HCT116 (cell line): Measurements from ENCODE around the gene PTGS1. TPM values are rescaled to one million over a fixed set of nuclear protein-coding genes. Genes with fewer than 3 reads are reported as not detected.
"Not testable (repeated sequence)": the region's sequence is repeated elsewhere in the genome, so short reads cannot be mapped to it uniquely, and the experiment has no call there.

Experiments used
- ATAC-seq: fragments of 200-7000 bp; cut with Tn5 transposase; 2 replicates; pipeline ENCODE4 v1.9.1; 2020; ENCODE audit warnings: mild to moderate bottlenecking, moderate library complexity
- BruUV-seq: library from RNA; stranded (reverse); fragments of 400-500 nt; replicated peaks from 2 replicates; lab custom pipeline; 2021; lab: Mats Ljungman, UMichigan
- CTCF ChIA-PET: fragments of 300-600 bp; sonication (Branson Sonifier 250); formaldehyde crosslinking; loops from one replicate; lab custom pipeline; 2021; ENCODE audit warnings: antibody characterized with exemption; lab: Charles Lee
- POLR2A ChIA-PET: fragments of 300-600, 350-600 bp; sonication (Branson Sonifier 250); formaldehyde crosslinking; loops from one replicate; lab custom pipeline; 2021; ENCODE audit warnings: antibody characterized with exemption; lab: Charles Lee
- RAD21 ChIA-PET, 2 experiments: fragments of 300-600 bp; sonication (Branson Sonifier 250); formaldehyde crosslinking; loops; one replicate each; lab custom pipeline; 2023; ENCODE audit warnings: low total read pairs in 2 of 2; ENCODE audit not compliant: uncharacterized antibody in 2 of 2, unreplicated experiment in 2 of 2, low non-redundant PET in 1 of 2; lab: Charles Lee
- DNase-seq: peaks from one replicate; pipeline ENCODE4 v3.0.0-alpha.2; 2010; ENCODE audit warnings: low read depth, low spot score
- H2AFZ ChIP-seq: fragments of 200-600 bp; shearing (Covaris generic), sonication (generic); 2 replicates; pipeline ENCODE4 v1.6.1; 2017; ENCODE audit warnings: low read depth, mixed run types, mixed read lengths, antibody characterized with exemption, low read length; ENCODE audit not compliant: poor library complexity, severe bottlenecking
- H3K27ac ChIP-seq: 2 replicates; pipeline ENCODE4 v1.5.1; 2012; ENCODE audit warnings: low read depth, low read length
- H3K27me3 ChIP-seq: fragments of 200-600 bp; sonication (generic); 2 replicates; pipeline ENCODE4 v1.6.1; 2016; ENCODE audit warnings: mixed run types, low read length, mixed read lengths; ENCODE audit not compliant: insufficient read depth
- H3K36me3 ChIP-seq, 2 experiments: fragments of 200-500 bp in 1 of 2; fragments of 200-600 bp in 1 of 2; sonication (Bioruptor generic) in 1 of 2; sonication (generic) in 1 of 2; 2 replicates each; pipeline versions ENCODE4 v1.5.1 to v1.6.1; 2014 to 2016; ENCODE audit warnings: low read length in 2 of 2, inconsistent platforms in 1 of 2, mixed read lengths in 1 of 2, mixed run types in 1 of 2; ENCODE audit not compliant: insufficient read depth in 2 of 2, control insufficient read depth in 1 of 2
- H3K4me1 ChIP-seq, 2 experiments: fragments of 200-600 bp in 1 of 2; sonication (generic) in 1 of 2; 2 replicates each; pipeline versions ENCODE4 v1.5.1 to v1.6.1; 2012 to 2017; ENCODE audit warnings: low read length in 2 of 2, inconsistent platforms in 1 of 2, mild to moderate bottlenecking in 1 of 2, mixed read lengths in 1 of 2, mixed run types in 1 of 2, moderate library complexity in 1 of 2; ENCODE audit not compliant: insufficient read depth in 2 of 2, control insufficient read depth in 1 of 2
- H3K4me2 ChIP-seq: fragments of 200-600 bp; sonication (generic); 2 replicates; pipeline ENCODE4 v1.6.1; 2017; ENCODE audit warnings: mixed run types, low read length, mixed read lengths
- H3K4me3 ChIP-seq, 2 experiments: fragments of 200-600 bp in 1 of 2; sonication (generic) in 1 of 2; replicated peaks in 1 of 2; 2 replicates each; pipeline ENCODE4 v1.5.1; 2011 to 2016; ENCODE audit warnings: low read length in 2 of 2, control low read depth in 1 of 2, low read depth in 1 of 2, mild to moderate bottlenecking in 1 of 2, mixed read lengths in 1 of 2, mixed run types in 1 of 2
- H3K79me2 ChIP-seq: fragments of 200-600 bp; sonication (generic); 2 replicates; pipeline ENCODE4 v1.6.1; 2017; ENCODE audit warnings: mild to moderate bottlenecking, mixed run types, low read length, moderate library complexity, mixed read lengths; ENCODE audit not compliant: insufficient read depth
- H3K9ac ChIP-seq: fragments of 200-600 bp; sonication (generic); 2 replicates; pipeline ENCODE4 v1.6.1; 2016; ENCODE audit warnings: low read length, mixed read lengths
- H3K9me2 ChIP-seq: fragments of 200-600 bp; sonication (generic), shearing (Covaris generic); 2 replicates; pipeline ENCODE4 v1.6.1; 2017; ENCODE audit warnings: mixed run types, mild to moderate bottlenecking, moderate library complexity; ENCODE audit not compliant: insufficient read depth
- H3K9me3 ChIP-seq, 2 experiments: fragments of 200-500 bp in 1 of 2; fragments of 200-600 bp in 1 of 2; sonication (Bioruptor generic) in 1 of 2; sonication (generic) in 1 of 2; 2 replicates each; pipeline ENCODE4 v1.6.1; 2014 to 2017; ENCODE audit warnings: low read length in 2 of 2, mixed read lengths in 2 of 2, inconsistent platforms in 1 of 2, low read depth in 1 of 2, mild to moderate bottlenecking in 1 of 2, mixed run types in 1 of 2, moderate library complexity in 1 of 2; ENCODE audit not compliant: control insufficient read depth in 1 of 2, insufficient read depth in 1 of 2
- H4K20me1 ChIP-seq: fragments of 200-600 bp; sonication (generic), shearing (Covaris generic); 2 replicates; pipeline ENCODE4 v1.6.1; 2017; ENCODE audit warnings: mixed run types, mild to moderate bottlenecking, moderate library complexity; ENCODE audit not compliant: insufficient read depth
- ATF3 ChIP-seq: IDR thresholded peaks from 2 replicates; pipeline ENCODE4 v1.6.1; 2012
- CBX3 ChIP-seq: IDR thresholded peaks from 2 replicates; pipeline ENCODE4 v1.6.1; 2012; ENCODE audit warnings: low read depth
- EGR1 ChIP-seq: IDR thresholded peaks from 2 replicates; pipeline ENCODE4 v1.6.1; 2012; ENCODE audit warnings: low read depth
- EZH2 ChIP-seq: fragments of 200-600 bp; sonication (generic); IDR thresholded peaks from 2 replicates; pipeline ENCODE4 v1.6.1; 2017; ENCODE audit warnings: antibody characterized with exemption, mixed run types
- EZH2phosphoT487 ChIP-seq: fragments of 200-600 bp; IDR thresholded peaks from 2 replicates; pipeline ENCODE4 v1.6.1; 2018; ENCODE audit warnings: antibody characterized with exemption, borderline replicate concordance
- FOSL1 ChIP-seq: IDR thresholded peaks from 2 replicates; pipeline ENCODE4 v1.6.1; 2012; ENCODE audit warnings: low read depth
- JUND ChIP-seq: IDR thresholded peaks from 2 replicates; pipeline ENCODE4 v1.6.1; 2012
- POLR2AphosphoS5 ChIP-seq: IDR thresholded peaks from 2 replicates; pipeline ENCODE4 v1.6.1; 2011; ENCODE audit warnings: mild to moderate bottlenecking, low read depth, low read length, moderate library complexity
- SIN3A ChIP-seq: IDR thresholded peaks from 2 replicates; pipeline ENCODE4 v1.6.1; 2012; ENCODE audit warnings: low read depth
- ZNF274 ChIP-seq: fragments of 200-500 bp; sonication (Bioruptor generic); IDR thresholded peaks from 2 replicates; pipeline ENCODE4 v1.6.1; 2014; ENCODE audit warnings: mild to moderate bottlenecking, low read depth, low read length, inconsistent platforms
- intact Hi-C: fragments of 100-400 bp; cut with micrococcal nuclease; formaldehyde crosslinking; loops from 2 replicates; pipeline ENCODE4 v1.10.0; 2022
- total RNA-seq: library from RNA; stranded (reverse); gene quantifications from one replicate; pipeline ENCODE4 v1.2.1, GENCODE V29; 2021; ENCODE audit not compliant: unreplicated experiment
- TF ChIP-seq, protein P1 (sequence below): IDR thresholded peaks from 2 replicates; pipeline ENCODE4 v1.6.1; 2012
- TF ChIP-seq, protein P2 (sequence below): IDR thresholded peaks from 2 replicates; pipeline ENCODE4 v1.6.1; 2012; ENCODE audit warnings: low read depth
- TF ChIP-seq, protein P3 (sequence below), 3 experiments: fragments of 200-600 bp in 1 of 3; sonication (generic) in 1 of 3; IDR thresholded peaks in 2 of 3; conservative IDR thresholded peaks in 1 of 3; 2 replicates each; pipeline ENCODE4 v1.5.1; 2012 to 2017; ENCODE audit warnings: low read depth in 2 of 3, low read length in 2 of 3, antibody characterized with exemption in 1 of 3, borderline replicate concordance in 1 of 3, control low read depth in 1 of 3, mild to moderate bottlenecking in 1 of 3, mixed read lengths in 1 of 3, mixed run types in 1 of 3, moderate library complexity in 1 of 3; ENCODE audit not compliant: insufficient read depth in 1 of 3

Gene PTGS1
- total RNA-seq, 1 experiment from 2014 or later: 3.5 TPM

DNA sequence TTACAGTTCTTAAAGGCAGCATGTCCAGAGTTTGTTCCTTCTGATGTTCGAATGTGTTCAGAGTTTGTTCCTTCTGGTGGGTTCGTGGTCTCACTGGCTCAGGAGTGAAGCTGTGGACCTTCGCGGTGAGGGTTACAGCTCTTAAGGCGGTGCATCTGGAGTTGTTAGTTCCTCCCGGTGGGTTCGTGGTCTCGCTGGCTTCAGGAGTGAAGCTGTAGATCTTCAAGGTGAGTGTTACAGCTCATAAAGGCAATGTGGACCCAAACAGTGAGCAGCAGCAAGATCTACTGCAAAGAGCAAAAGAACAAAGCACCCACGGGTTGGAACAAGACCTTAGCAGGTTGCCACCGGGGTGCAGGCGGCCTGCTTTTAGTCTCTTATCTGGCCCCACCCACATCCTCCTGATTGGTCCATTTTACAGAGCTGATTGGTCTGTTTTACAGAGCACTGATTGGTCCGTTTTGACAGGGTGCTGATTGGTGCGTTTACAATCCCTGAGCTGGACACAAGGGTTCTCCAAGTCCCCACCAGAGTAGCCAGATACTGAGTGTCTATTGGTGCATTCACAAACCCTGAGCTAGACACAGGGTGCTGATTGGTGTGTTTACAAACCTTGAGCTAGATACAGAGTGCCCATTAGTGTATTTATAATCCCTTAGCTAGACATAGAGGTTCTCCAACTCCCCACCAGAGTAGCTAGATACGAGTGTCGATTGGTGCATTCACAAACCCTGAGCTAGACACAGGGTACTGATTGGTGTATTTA lies 34.7 kb downstream of the PTGS1 start:
- ATAC-seq, CTCF ChIA-PET, H3K27me3 ChIP-seq, BruUV-seq, RAD21 ChIA-PET, POLR2A ChIA-PET, H3K9ac ChIP-seq, H4K20me1 ChIP-seq, H3K4me3 ChIP-seq, H3K9me3 ChIP-seq, H3K36me3 ChIP-seq, DNase-seq, H3K27ac ChIP-seq, H3K79me2 ChIP-seq, H2AFZ ChIP-seq, H3K9me2 ChIP-seq, H3K4me2 ChIP-seq, intact Hi-C loops: not testable (repeated sequence)
- H3K4me1 ChIP-seq: peaks cover 9 to 16% of the 10 kb centered on the region in 2 experiments

GRCh38 chr9:122406070-122406890 lies 35.5 kb downstream of the PTGS1 start:
- Histone ChIP-seq H3K9ac (no peak overlapping the region), H3K36me3 (no peaks in the 10 kb centered on the region), H3K4me3 (no peak overlapping the region), H4K20me1 (no peaks in the 10 kb centered on the region), H2AFZ (no peak overlapping the region), H3K27ac (no peak overlapping the region), H3K79me2 (no peaks in the 10 kb centered on the region), H3K9me3 (no peaks in the 10 kb centered on the region), H3K27me3 (no peaks in the 10 kb centered on the region), H3K9me2 (no peaks in the 10 kb centered on the region), H3K4me1 (peaks cover 9 to 16% of the 10 kb centered on the region in 2 experiments), H3K4me2 (no peak overlapping the region)
- POLR2A ChIA-PET: no interaction called here
- ATAC-seq (no peak), DNase-seq (no peak)
- BruUV-seq: no TSS peak
- RAD21 ChIA-PET: no interaction called here
- intact Hi-C loops: no loop called here
- CTCF ChIA-PET: no interaction called here
- TF ChIP-seq, protein P1, sequence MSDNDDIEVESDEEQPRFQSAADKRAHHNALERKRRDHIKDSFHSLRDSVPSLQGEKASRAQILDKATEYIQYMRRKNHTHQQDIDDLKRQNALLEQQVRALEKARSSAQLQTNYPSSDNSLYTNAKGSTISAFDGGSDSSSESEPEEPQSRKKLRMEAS: no peak
- TF ChIP-seq EZH2phosphoT487 (no peak), JUND (no peak), ZNF274 (no peak), POLR2AphosphoS5 (no peak), EGR1 (no peak), EZH2 (no peak), SIN3A (no peak), ATF3 (no peak), FOSL1 (no peak), CBX3 (no peak)
- TF ChIP-seq, protein P2, sequence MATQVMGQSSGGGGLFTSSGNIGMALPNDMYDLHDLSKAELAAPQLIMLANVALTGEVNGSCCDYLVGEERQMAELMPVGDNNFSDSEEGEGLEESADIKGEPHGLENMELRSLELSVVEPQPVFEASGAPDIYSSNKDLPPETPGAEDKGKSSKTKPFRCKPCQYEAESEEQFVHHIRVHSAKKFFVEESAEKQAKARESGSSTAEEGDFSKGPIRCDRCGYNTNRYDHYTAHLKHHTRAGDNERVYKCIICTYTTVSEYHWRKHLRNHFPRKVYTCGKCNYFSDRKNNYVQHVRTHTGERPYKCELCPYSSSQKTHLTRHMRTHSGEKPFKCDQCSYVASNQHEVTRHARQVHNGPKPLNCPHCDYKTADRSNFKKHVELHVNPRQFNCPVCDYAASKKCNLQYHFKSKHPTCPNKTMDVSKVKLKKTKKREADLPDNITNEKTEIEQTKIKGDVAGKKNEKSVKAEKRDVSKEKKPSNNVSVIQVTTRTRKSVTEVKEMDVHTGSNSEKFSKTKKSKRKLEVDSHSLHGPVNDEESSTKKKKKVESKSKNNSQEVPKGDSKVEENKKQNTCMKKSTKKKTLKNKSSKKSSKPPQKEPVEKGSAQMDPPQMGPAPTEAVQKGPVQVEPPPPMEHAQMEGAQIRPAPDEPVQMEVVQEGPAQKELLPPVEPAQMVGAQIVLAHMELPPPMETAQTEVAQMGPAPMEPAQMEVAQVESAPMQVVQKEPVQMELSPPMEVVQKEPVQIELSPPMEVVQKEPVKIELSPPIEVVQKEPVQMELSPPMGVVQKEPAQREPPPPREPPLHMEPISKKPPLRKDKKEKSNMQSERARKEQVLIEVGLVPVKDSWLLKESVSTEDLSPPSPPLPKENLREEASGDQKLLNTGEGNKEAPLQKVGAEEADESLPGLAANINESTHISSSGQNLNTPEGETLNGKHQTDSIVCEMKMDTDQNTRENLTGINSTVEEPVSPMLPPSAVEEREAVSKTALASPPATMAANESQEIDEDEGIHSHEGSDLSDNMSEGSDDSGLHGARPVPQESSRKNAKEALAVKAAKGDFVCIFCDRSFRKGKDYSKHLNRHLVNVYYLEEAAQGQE: no peak
- TF ChIP-seq, protein P3, sequence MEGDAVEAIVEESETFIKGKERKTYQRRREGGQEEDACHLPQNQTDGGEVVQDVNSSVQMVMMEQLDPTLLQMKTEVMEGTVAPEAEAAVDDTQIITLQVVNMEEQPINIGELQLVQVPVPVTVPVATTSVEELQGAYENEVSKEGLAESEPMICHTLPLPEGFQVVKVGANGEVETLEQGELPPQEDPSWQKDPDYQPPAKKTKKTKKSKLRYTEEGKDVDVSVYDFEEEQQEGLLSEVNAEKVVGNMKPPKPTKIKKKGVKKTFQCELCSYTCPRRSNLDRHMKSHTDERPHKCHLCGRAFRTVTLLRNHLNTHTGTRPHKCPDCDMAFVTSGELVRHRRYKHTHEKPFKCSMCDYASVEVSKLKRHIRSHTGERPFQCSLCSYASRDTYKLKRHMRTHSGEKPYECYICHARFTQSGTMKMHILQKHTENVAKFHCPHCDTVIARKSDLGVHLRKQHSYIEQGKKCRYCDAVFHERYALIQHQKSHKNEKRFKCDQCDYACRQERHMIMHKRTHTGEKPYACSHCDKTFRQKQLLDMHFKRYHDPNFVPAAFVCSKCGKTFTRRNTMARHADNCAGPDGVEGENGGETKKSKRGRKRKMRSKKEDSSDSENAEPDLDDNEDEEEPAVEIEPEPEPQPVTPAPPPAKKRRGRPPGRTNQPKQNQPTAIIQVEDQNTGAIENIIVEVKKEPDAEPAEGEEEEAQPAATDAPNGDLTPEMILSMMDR (IDR thresholded peaks at IDR 0.05 in 2 of 3, conservative IDR thresholded peaks at IDR 0.05 in 1 of 3; ENCODE audit: borderline replicate concordance in 1 of 3, insufficient read depth in 1 of 3, low read depth in 2 of 3, low read length in 2 of 3): no peak
